AG10803 (cell line): ENCODE measurements around the gene RIOK2.
"Not testable (repeated sequence)": the region's sequence is repeated elsewhere in the genome, so short reads cannot be mapped to it uniquely, and the experiment has no call there.

Source experiments
- DNase-seq: peaks from one replicate; pipeline ENCODE4 v3.0.0; 2010; ENCODE audit warnings: low read depth
- H3K4me3 ChIP-seq: 2 replicates; pipeline ENCODE4 v1.5.1; 2011; ENCODE audit warnings: mild to moderate bottlenecking, low read length, control low read depth
- CTCF ChIP-seq: conservative IDR thresholded peaks from 2 replicates; pipeline ENCODE4 v1.5.1; 2011; ENCODE audit warnings: mild to moderate bottlenecking, low read length, control low read depth, inconsistent platforms

RIOK2 gene

GRCh38 chr5:97191893-97192292 is 8.8 kb upstream of the RIOK2 start:
- H3K4me3 ChIP-seq, result no peak overlapping the region
- TF ChIP-seq CTCF, result no peak
- DNase-seq, result no peak

- not testable (repeated sequence) for DNase-seq, H3K4me3 ChIP-seq
Measured at GRCh38 chr5:97189523-97189922, 6.5 kb upstream of the RIOK2 start.

GRCh38 chr5:97183930-97184213 is 825 bp upstream of the RIOK2 start:
- peak overlapping the region; percentile 83 for H3K4me3 ChIP-seq
- DNase-seq, result no peak
- TF ChIP-seq CTCF, result no peak

- H3K4me3 ChIP-seq, result peak overlapping the region; percentile 83
- peak; percentile 58 for DNase-seq
- TF ChIP-seq CTCF, result no peak
Measured at GRCh38 chr5:97182571-97183099, 412 bp downstream of the RIOK2 start.

GRCh38 chr5:97181856-97182545 is 1.0 kb downstream of the RIOK2 start:
- peak; percentile 11 for DNase-seq
- TF ChIP-seq CTCF, result no peak

GRCh38 chr5:97179457-97179856 is 3.6 kb downstream of the RIOK2 start:
- not testable (repeated sequence) for H3K4me3 ChIP-seq, DNase-seq

More at GRCh38 chr5:97181856-97182545, 1.0 kb downstream of the RIOK2 start:
- H3K4me3 ChIP-seq, result peak overlapping the region; percentile 83

GRCh38 chr5:97172227-97172626 is 10.8 kb downstream of the RIOK2 start:
- H3K4me3 ChIP-seq, result no peak overlapping the region
- TF ChIP-seq CTCF, result no peak
- DNase-seq, result no peak

GRCh38 chr5:97171703-97172102 is 11.3 kb downstream of the RIOK2 start:
- DNase-seq, result no peak
- TF ChIP-seq CTCF, result no peak
- no peak overlapping the region for H3K4me3 ChIP-seq
